ENCODE measurements around the gene ZC3H8. TPM values are rescaled to one million over a fixed set of nuclear protein-coding genes. Genes with fewer than 3 reads are reported as not detected.

ZC3H8 gene
- total and polyA plus RNA-seq, 3 donors from 2014 or later, result 10.6 to 26.5 (median 21.7) TPM

DNA sequence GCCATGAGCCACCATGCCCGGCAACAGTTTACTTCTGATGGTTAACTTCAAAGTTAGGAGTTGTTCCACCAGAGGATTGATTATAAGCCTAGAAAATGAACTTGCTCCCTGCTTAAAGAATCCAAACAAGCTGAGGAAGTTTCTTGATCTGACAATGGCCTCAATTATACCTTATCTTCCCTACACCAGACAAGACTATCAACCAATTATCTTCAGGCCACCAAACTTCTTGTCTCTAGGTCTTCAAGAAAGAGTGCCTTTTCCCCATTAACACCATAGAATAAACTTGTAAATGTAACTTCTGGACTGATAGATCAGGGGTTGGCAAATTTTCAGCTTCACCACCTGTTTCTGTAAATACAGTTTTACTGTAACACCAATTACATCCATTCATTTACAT lies 15.0 kb downstream of the ZC3H8 start:
- intact Hi-C loops (cut with DNase I; ENCODE audit: low total_unique reads), result no loop called here
- TF ChIP-seq POLR2A (IDR thresholded peaks at IDR 0.05), result no peak
- TF ChIP-seq, protein P1, sequence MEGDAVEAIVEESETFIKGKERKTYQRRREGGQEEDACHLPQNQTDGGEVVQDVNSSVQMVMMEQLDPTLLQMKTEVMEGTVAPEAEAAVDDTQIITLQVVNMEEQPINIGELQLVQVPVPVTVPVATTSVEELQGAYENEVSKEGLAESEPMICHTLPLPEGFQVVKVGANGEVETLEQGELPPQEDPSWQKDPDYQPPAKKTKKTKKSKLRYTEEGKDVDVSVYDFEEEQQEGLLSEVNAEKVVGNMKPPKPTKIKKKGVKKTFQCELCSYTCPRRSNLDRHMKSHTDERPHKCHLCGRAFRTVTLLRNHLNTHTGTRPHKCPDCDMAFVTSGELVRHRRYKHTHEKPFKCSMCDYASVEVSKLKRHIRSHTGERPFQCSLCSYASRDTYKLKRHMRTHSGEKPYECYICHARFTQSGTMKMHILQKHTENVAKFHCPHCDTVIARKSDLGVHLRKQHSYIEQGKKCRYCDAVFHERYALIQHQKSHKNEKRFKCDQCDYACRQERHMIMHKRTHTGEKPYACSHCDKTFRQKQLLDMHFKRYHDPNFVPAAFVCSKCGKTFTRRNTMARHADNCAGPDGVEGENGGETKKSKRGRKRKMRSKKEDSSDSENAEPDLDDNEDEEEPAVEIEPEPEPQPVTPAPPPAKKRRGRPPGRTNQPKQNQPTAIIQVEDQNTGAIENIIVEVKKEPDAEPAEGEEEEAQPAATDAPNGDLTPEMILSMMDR (IDR thresholded peaks at IDR 0.05), result no peak
- DNase-seq, result no peak
- H3K27ac ChIP-seq, result no peak overlapping the region
- H3K9me3 ChIP-seq, result no peaks in the 10 kb centered on the region
- no peaks in the 10 kb centered on the region for H3K4me1 ChIP-seq
- WGBS, 2 donors, result 100% methylated on average over 1 of the region's 1 CpG
- no peaks in the 10 kb centered on the region for H3K36me3 ChIP-seq (ENCODE audit: low read depth, missing control alignments)
- no peaks in the 10 kb centered on the region for H3K27me3 ChIP-seq
- H3K4me3 ChIP-seq, result no peak overlapping the region

DNA sequence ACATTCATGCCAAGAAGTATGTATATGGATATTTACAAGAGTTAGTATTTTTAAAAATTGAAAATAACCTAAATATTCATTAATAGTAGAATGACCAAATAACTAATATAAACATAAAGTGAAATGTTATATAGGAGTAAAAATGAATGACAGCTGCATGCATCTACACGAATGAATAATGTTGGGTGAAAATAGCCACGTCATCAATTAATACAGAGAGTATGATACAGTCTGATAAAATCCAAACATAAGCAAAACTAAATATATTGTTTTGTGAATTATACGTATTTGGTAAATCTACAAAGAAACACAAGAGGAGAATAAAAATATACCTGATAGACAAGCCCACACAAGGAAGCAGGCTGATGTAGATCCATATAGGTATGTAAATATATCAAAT lies 24.5 kb downstream of the ZC3H8 start:
- 95 to 97% methylated on average over 3 of the region's 3 CpGs for WGBS, 2 donors
- intact Hi-C loops (cut with DNase I; ENCODE audit: low total_unique reads), result no loop called here
- TF ChIP-seq, protein P1 (IDR thresholded peaks at IDR 0.05), result no peak
- TF ChIP-seq POLR2A (IDR thresholded peaks at IDR 0.05), result no peak

DNA sequence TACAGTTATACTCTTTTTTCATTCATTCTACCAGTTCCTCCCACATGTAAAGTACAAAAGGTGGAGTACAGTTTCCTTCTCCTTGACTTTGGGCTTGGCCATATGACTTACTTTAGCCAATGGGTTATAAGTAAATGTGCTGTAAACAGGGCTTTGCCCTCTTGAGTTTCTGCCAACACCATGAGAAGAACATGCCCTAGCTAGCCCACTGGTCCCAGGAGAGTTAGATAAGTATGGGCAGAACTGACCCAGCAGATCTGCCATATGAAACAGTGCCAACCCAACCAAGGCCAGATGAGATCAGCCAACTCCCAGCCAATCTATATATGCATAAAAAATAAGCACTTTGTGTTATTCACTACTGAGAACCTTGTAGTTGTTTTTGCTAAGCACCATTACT lies 25.5 kb downstream of the ZC3H8 start:
- no peaks in the 10 kb centered on the region for H3K36me3 ChIP-seq (ENCODE audit: low read depth, missing control alignments)
- no peak overlapping the region for H3K4me3 ChIP-seq
- TF ChIP-seq, protein P1 (IDR thresholded peaks at IDR 0.05), result no peak
- TF ChIP-seq POLR2A (IDR thresholded peaks at IDR 0.05), result no peak
- H3K27me3 ChIP-seq, result no peaks in the 10 kb centered on the region
- no peaks in the 10 kb centered on the region for H3K9me3 ChIP-seq
- DNase-seq, result no peak
- no peak overlapping the region for H3K27ac ChIP-seq
- intact Hi-C loops (cut with DNase I; ENCODE audit: low total_unique reads), result no loop called here
- no peaks in the 10 kb centered on the region for H3K4me1 ChIP-seq

More for the DNA sequence above, 24.5 kb downstream of the ZC3H8 start:
- Histone ChIP-seq H3K4me3 (no peak overlapping the region), H3K36me3 (ENCODE audit: low read depth, missing control alignments) (no peaks in the 10 kb centered on the region), H3K27me3 (no peaks in the 10 kb centered on the region), H3K27ac (no peak overlapping the region), H3K9me3 (no peaks in the 10 kb centered on the region), H3K4me1 (no peaks in the 10 kb centered on the region)
- no peak for DNase-seq

DNA sequence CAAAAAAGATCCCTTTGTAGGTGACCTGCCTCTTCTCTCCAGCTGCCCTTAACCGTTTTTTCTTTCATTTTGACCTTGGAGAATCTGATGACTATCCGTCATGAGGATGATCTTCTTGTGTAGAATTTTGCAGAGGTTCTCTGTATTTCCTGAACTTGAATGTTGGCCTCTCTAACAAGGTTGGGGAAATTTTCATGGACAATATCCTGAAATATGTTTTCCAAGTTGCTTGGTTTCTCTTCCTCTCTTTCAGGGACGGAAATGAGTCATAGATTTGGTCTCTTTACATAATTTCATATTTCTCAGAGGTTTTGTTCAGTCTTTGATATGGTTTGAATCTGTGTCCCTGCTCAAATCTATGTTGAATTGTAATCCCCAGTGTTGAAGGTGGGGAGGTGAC lies 34.0 kb downstream of the ZC3H8 start:
- H3K9me3 ChIP-seq, result no peaks in the 10 kb centered on the region
- intact Hi-C loops (cut with DNase I; ENCODE audit: low total_unique reads), result no loop called here
- no peak overlapping the region for H3K27ac ChIP-seq
- H3K4me3 ChIP-seq, result no peak overlapping the region
- TF ChIP-seq, protein P1 (IDR thresholded peaks at IDR 0.05), result no peak
- no peak for TF ChIP-seq POLR2A (IDR thresholded peaks at IDR 0.05)
- no peaks in the 10 kb centered on the region for H3K27me3 ChIP-seq
- no peaks in the 10 kb centered on the region for H3K36me3 ChIP-seq (ENCODE audit: low read depth, missing control alignments)
- 98 to 100% methylated on average over 3 of the region's 3 CpGs for whole genome bisulfite sequencing, 2 donors
- no peaks in the 10 kb centered on the region for H3K4me1 ChIP-seq
- no peak for DNase-seq

DNA sequence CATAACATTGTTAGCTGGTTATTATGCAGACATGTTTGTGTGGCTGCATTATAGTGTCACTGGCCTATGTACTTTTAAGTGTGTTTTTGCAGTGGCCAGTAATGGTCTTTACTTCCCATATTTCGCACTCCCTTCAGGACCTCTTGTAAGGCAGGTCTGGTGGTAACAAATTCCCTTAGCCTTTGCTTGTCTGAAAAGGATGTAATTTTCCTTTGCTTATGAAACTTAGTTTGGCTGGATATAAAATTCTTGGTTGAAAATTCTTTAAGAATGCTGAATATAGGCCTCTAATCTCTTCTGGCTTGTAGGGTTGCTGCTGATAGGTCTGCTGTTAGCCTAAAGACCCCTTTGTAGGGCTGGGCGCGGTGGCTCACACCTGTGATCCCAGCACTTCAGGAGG lies 34.7 kb downstream of the ZC3H8 start:
- Histone ChIP-seq H3K27ac (no peak overlapping the region), H3K4me1 (no peaks in the 10 kb centered on the region), H3K4me3 (no peak overlapping the region), H3K27me3 (no peaks in the 10 kb centered on the region), H3K9me3 (no peaks in the 10 kb centered on the region), H3K36me3 (ENCODE audit: low read depth, missing control alignments) (no peaks in the 10 kb centered on the region)
- TF ChIP-seq, protein P1 (IDR thresholded peaks at IDR 0.05), result no peak
- no peak for TF ChIP-seq POLR2A (IDR thresholded peaks at IDR 0.05)
- 94 to 100% methylated on average over 3 of the region's 3 CpGs for WGBS, 2 donors
- DNase-seq, result no peak
- intact Hi-C loops (cut with DNase I; ENCODE audit: low total_unique reads), result no loop called here

Data from testis (tissue), 3 donors.